ENCODE results near the gene FAM89B. TPM values are rescaled to one million over a fixed set of nuclear protein-coding genes. Genes with fewer than 3 reads are reported as not detected.

FAM89B gene
- total and polyA plus RNA-seq, 2 donors (not counting 3 experiments of a cell fraction or from before 2014, with no cell fraction given): 63.1 to 153 TPM

- H3K4me3 ChIP-seq (replicated peaks in 1 of 3; ENCODE audit: insufficient read depth in 1 of 3, low read depth in 1 of 3, low read length in 3 of 3): peak overlapping the region in 1 of 3 experiments; percentile 38
- no peaks in the 10 kb centered on the region for H3K27me3 ChIP-seq (ENCODE audit: control insufficient read depth in 2 of 2, insufficient read depth in 2 of 2, low read length in 2 of 2)
- peak overlapping the region; percentile 4 for H3K4me2 ChIP-seq (ENCODE audit: insufficient read depth, low read length)
- no peaks in the 10 kb centered on the region for H3K9me1 ChIP-seq (replicated peaks; ENCODE audit: control insufficient read depth, extremely low read depth, insufficient read depth, low read length)
- no peaks in the 10 kb centered on the region for H3K9me3 ChIP-seq (replicated peaks; ENCODE audit: control insufficient read depth, insufficient read depth, low read length)
- no peak for TF ChIP-seq EZH2 (IDR thresholded peaks at IDR 0.05; ENCODE audit: borderline replicate concordance, low read depth, low read length, severe bottlenecking)
- peak; percentile 56 for TF ChIP-seq POLR2AphosphoS5 (IDR thresholded peaks at IDR 0.05; ENCODE audit: insufficient read depth, low read depth, low read length)
- DNase-seq (ENCODE audit: low read depth, low spot score) (no peak), FAIRE-seq (no peak)
- peaks cover 3 to 30% of the 10 kb centered on the region in 2 experiments for H3K36me3 ChIP-seq (ENCODE audit: control insufficient read depth in 2 of 2, extremely low read depth in 1 of 2, insufficient read depth in 2 of 2, low read length in 2 of 2)
- no peaks in the 10 kb centered on the region for H3K79me2 ChIP-seq (ENCODE audit: control insufficient read depth, insufficient read depth, low read length)
- intact Hi-C loops (cut with micrococcal nuclease): loop anchor here (1.0 kb wide), 4 partner anchors 15 to 48 kb away; partner anchors contain the start of genes FAM89B and SCYL1
- peaks cover 6% of the 10 kb centered on the region for H3K4me1 ChIP-seq (ENCODE audit: control insufficient read depth, extremely low read depth, insufficient read depth, low read length)
- no peak overlapping the region for H2AFZ ChIP-seq (ENCODE audit: low read depth, low read length)
- ChIA-PET CTCF (interaction anchor here (0.6 to 6.1 kb wide), 16 partner anchors 9 to 345 kb away, joined by 3 to 206 read pairs (median 10); partner anchors contain the start of genes EHBP1L1, FAM89B, KCNK7 and PCNX3), POLR2A (interaction anchor here (1.1 kb wide), 2 partner anchors 17 to 19 kb away, joined by 3 read pairs; partner anchors contain the start of gene LTBP3)
- no TSS peak for BruUV-seq (replicated peaks)
- dilution Hi-C loops (cut with MboI; ENCODE audit: extremely low pct_ligation_motif_present, low sequenced_read_pairs): no loop called here
- no peak overlapping the region for H3K9ac ChIP-seq (replicated peaks; ENCODE audit: extremely low read depth, insufficient read depth, low read length)
- H4K20me1 ChIP-seq (replicated peaks; ENCODE audit: control insufficient read depth, extremely low read depth, insufficient read depth, low read length): no peaks in the 10 kb centered on the region
- H3K27ac ChIP-seq (ENCODE audit: insufficient read depth, low read depth, low read length): no peak overlapping the region
Measured at GRCh38 chr11:65539744-65540289, 32.5 kb upstream of the FAM89B start.

GRCh38 chr11:65540290-65541092 lies 31.8 kb upstream of the FAM89B start:
- ChIA-PET CTCF (interaction anchor here (1.0 to 6.1 kb wide), 16 partner anchors 9 to 344 kb away, joined by 3 to 206 read pairs (median 10); partner anchors contain the start of genes EHBP1L1, FAM89B, KCNK7 and PCNX3), POLR2A (interaction anchor here (1.1 kb wide), 3 partner anchors 17 to 32 kb away, joined by 3 read pairs; partner anchors contain the start of gene LTBP3)
- H3K79me2 ChIP-seq (ENCODE audit: control insufficient read depth, insufficient read depth, low read length): no peaks in the 10 kb centered on the region
- BruUV-seq (replicated peaks): no TSS peak
- peak overlapping the region; percentile 4 for H3K4me2 ChIP-seq (ENCODE audit: insufficient read depth, low read length)
- intact Hi-C loops (cut with micrococcal nuclease): loop anchor here (1.0 kb wide), 4 partner anchors 15 to 48 kb away; partner anchors contain the start of genes FAM89B and SCYL1
- H3K4me3 ChIP-seq (replicated peaks in 1 of 3; ENCODE audit: insufficient read depth in 1 of 3, low read depth in 1 of 3, low read length in 3 of 3): peak overlapping the region in 1 of 3 experiments; percentile 38
- H4K20me1 ChIP-seq (replicated peaks; ENCODE audit: control insufficient read depth, extremely low read depth, insufficient read depth, low read length): no peaks in the 10 kb centered on the region
- H2AFZ ChIP-seq (ENCODE audit: low read depth, low read length): peak overlapping the region; percentile 30
- H3K27ac ChIP-seq (ENCODE audit: insufficient read depth, low read depth, low read length): no peak overlapping the region
- dilution Hi-C loops (cut with MboI; ENCODE audit: extremely low pct_ligation_motif_present, low sequenced_read_pairs): no loop called here
- no peaks in the 10 kb centered on the region for H3K9me3 ChIP-seq (replicated peaks; ENCODE audit: control insufficient read depth, insufficient read depth, low read length)
- H3K27me3 ChIP-seq (ENCODE audit: control insufficient read depth in 2 of 2, insufficient read depth in 2 of 2, low read length in 2 of 2): no peaks in the 10 kb centered on the region
- peak; percentile 85 for FAIRE-seq
- peak; percentile 90 for DNase-seq (ENCODE audit: low read depth, low spot score)
- H3K4me1 ChIP-seq (ENCODE audit: control insufficient read depth, extremely low read depth, insufficient read depth, low read length): peaks cover 6% of the 10 kb centered on the region
- no peaks in the 10 kb centered on the region for H3K9me1 ChIP-seq (replicated peaks; ENCODE audit: control insufficient read depth, extremely low read depth, insufficient read depth, low read length)
- H3K9ac ChIP-seq (replicated peaks; ENCODE audit: extremely low read depth, insufficient read depth, low read length): no peak overlapping the region
- H3K36me3 ChIP-seq (ENCODE audit: control insufficient read depth in 2 of 2, extremely low read depth in 1 of 2, insufficient read depth in 2 of 2, low read length in 2 of 2): peaks cover 2 to 26% of the 10 kb centered on the region in 2 experiments
- TF ChIP-seq JUN (IDR thresholded peaks at IDR 0.05; ENCODE audit: borderline replicate concordance, insufficient read depth, insufficient read length, low read depth): no peak
- no peak for TF ChIP-seq GATA2 (IDR thresholded peaks at IDR 0.05; ENCODE audit: insufficient read depth, insufficient read length, low read depth, low read length)
- no peak for TF ChIP-seq FOS (IDR thresholded peaks at IDR 0.05; ENCODE audit: borderline replicate concordance, insufficient read depth, low read length)
- TF ChIP-seq POLR2AphosphoS5 (IDR thresholded peaks at IDR 0.05; ENCODE audit: insufficient read depth, low read depth, low read length): peak; percentile 33
- TF ChIP-seq MAX (IDR thresholded peaks at IDR 0.05; ENCODE audit: insufficient read depth, insufficient read length): peak; percentile 59
- no peak for TF ChIP-seq EZH2 (IDR thresholded peaks at IDR 0.05; ENCODE audit: borderline replicate concordance, low read depth, low read length, severe bottlenecking)
- peak; percentile 85 to 91 for TF ChIP-seq CTCF (IDR thresholded peaks at IDR 0.05; ENCODE audit: extremely low read depth in 1 of 2, insufficient read depth in 1 of 2, low read depth in 1 of 2, low read length in 2 of 2)
- TF ChIP-seq POLR2A (IDR thresholded peaks at IDR 0.05; ENCODE audit: low read depth, low read length): no peak
- peak; percentile 45 for TF ChIP-seq MYC (IDR thresholded peaks at IDR 0.05; ENCODE audit: low read depth, low read length)

All from endothelial cell of umbilical vein (primary cell).